Progenitor cell of endocrine pancreas (in vitro differentiated cells): ENCODE results near the gene SVOPL. TPM values are rescaled to one million over a fixed set of nuclear protein-coding genes. Genes with fewer than 3 reads are reported as not detected.

ENCODE experiments used
- DNase-seq: peaks from one replicate; pipeline ENCODE4 v3.0.0; 2021; ENCODE audit warnings: low spot score; ENCODE audit not compliant: unreplicated experiment
- H3K27ac Mint-ChIP-seq: 2 replicates; pipeline ENCODE4 v1.8.0; 2021; ENCODE audit warnings: mild to moderate bottlenecking, moderate library complexity, mixed read lengths
- H3K27me3 Mint-ChIP-seq: 2 replicates; pipeline ENCODE4 v1.8.0; 2021; ENCODE audit warnings: mixed read lengths
- H3K36me3 Mint-ChIP-seq: 2 replicates; pipeline ENCODE4 v1.8.0; 2022; ENCODE audit warnings: mixed read lengths; ENCODE audit not compliant: insufficient read depth
- H3K4me1 Mint-ChIP-seq: 2 replicates; pipeline ENCODE4 v1.8.0; 2021; ENCODE audit warnings: low read depth, mixed read lengths
- H3K4me3 Mint-ChIP-seq: 2 replicates; pipeline ENCODE4 v1.8.0; 2021; ENCODE audit warnings: low read depth, mild to moderate bottlenecking, moderate library complexity, mixed read lengths
- H3K9me3 Mint-ChIP-seq: 2 replicates; pipeline ENCODE4 v1.8.0; 2021; ENCODE audit warnings: low read depth, mixed read lengths
- CTCF ChIP-seq: fragments of 200-600 bp; sonication (generic); IDR thresholded peaks from one replicate; pipeline ENCODE4 v1.5.0; 2021; ENCODE audit warnings: antibody characterized with exemption, mild to moderate bottlenecking; ENCODE audit not compliant: unreplicated experiment
- total RNA-seq: library from RNA; stranded (reverse); gene quantifications from 2 replicates; pipeline ENCODE4 v1.2.1, GENCODE V29; 2021

The SVOPL gene
- total RNA-seq, 1 donor from 2014 or later, result 1.4 TPM

DNA sequence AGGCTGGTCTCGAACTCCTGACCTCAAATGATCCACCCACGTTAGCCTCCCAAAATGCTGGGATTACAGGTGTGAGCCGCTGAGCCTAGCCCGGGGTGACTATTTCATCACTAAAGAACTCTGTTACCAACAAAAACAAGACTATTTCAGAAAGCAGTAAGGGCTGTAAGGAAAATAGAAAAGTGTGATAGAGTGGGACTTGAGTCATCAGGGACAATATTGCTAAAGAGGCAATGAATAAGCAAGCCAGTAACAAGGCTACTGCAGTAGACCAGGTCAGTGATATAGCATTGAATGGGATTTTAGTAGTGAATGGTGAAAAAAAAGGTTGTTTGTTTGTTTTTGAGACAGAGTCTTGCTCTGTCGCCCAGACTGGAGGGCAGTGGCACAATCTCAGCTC is 51.7 kb downstream of the SVOPL start:
- DNase-seq, result no peak
- H3K36me3 Mint-ChIP-seq, result peaks cover 3% of the 10 kb centered on the region
- H3K27ac Mint-ChIP-seq, result no peak overlapping the region
- TF ChIP-seq CTCF, result no peak
- no peak overlapping the region for H3K4me3 Mint-ChIP-seq
- peaks cover 11% of the 10 kb centered on the region for H3K9me3 Mint-ChIP-seq
- no peaks in the 10 kb centered on the region for H3K4me1 Mint-ChIP-seq
- no peaks in the 10 kb centered on the region for H3K27me3 Mint-ChIP-seq

- no peak overlapping the region for H3K4me3 Mint-ChIP-seq
- H3K36me3 Mint-ChIP-seq, result no peaks in the 10 kb centered on the region
- peaks cover 9% of the 10 kb centered on the region for H3K9me3 Mint-ChIP-seq
- H3K27me3 Mint-ChIP-seq, result no peaks in the 10 kb centered on the region
- no peaks in the 10 kb centered on the region for H3K4me1 Mint-ChIP-seq
- no peak for DNase-seq
- no peak overlapping the region for H3K27ac Mint-ChIP-seq
- no peak for TF ChIP-seq CTCF
Observed at GRCh38 chr7:138645284-138645683, 55.9 kb downstream of the SVOPL start.

GRCh38 chr7:138632826-138633602 is 68.1 kb downstream of the SVOPL start:
- Mint-ChIP-seq H3K4me3 (no peak overlapping the region), H3K27me3 (no peaks in the 10 kb centered on the region), H3K4me1 (no peaks in the 10 kb centered on the region), H3K27ac (no peak overlapping the region), H3K9me3 (no peaks in the 10 kb centered on the region), H3K36me3 (peaks cover 2% of the 10 kb centered on the region)
- TF ChIP-seq CTCF, result no peak
- no peak for DNase-seq

DNA sequence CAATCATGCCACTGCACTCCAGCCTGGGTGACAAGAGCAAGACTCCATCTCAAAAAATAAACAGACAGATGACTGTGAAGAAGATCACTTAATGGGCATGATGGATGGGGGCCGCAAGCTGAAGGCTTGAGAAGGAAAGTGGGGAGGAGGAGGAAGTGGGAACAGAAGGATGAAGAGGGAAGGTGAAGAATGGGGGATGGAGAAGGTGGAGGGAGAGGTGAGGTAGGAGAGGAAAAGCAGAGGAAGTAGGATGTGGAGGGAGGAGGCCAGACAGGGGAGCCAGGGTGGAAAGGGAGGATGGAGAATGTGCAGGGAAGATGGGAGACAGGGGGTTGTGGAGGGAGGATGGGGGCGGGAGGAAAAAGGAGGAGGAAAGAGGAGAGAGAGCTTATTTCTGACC is 68.8 kb downstream of the SVOPL start:
- Mint-ChIP-seq H3K9me3 (no peaks in the 10 kb centered on the region), H3K27ac (no peak overlapping the region), H3K4me1 (no peaks in the 10 kb centered on the region), H3K36me3 (peaks cover 2% of the 10 kb centered on the region), H3K27me3 (no peaks in the 10 kb centered on the region), H3K4me3 (no peak overlapping the region)
- no peak for TF ChIP-seq CTCF
- no peak for DNase-seq

- H3K4me1 Mint-ChIP-seq, result peaks cover 5% of the 10 kb centered on the region
- TF ChIP-seq CTCF, result no peak
- no peak overlapping the region for H3K4me3 Mint-ChIP-seq
- H3K27me3 Mint-ChIP-seq, result no peaks in the 10 kb centered on the region
- no peak overlapping the region for H3K27ac Mint-ChIP-seq
- peaks cover 2% of the 10 kb centered on the region for H3K36me3 Mint-ChIP-seq
- no peaks in the 10 kb centered on the region for H3K9me3 Mint-ChIP-seq
- no peak for DNase-seq
Observed at GRCh38 chr7:138630059-138630610, 71.0 kb downstream of the SVOPL start.
